ENCODE measurements around the gene VIPR2. TPM values are rescaled to one million over a fixed set of nuclear protein-coding genes. Genes with fewer than 3 reads are reported as not detected.
A peak's percentile ranks its signal among the peaks of the same experiment; 100 is the strongest.

VIPR2 gene
- total RNA-seq, 1 donor from 2014 or later: not detected

- Mint-ChIP-seq H3K9me3 (ENCODE audit: unreplicated experiment) (peaks cover 3% of the 10 kb centered on the region), H3K4me1 (ENCODE audit: low read depth, unreplicated experiment) (no peaks in the 10 kb centered on the region), H3K27me3 (ENCODE audit: unreplicated experiment) (no peaks in the 10 kb centered on the region), H3K4me3 (ENCODE audit: unreplicated experiment) (no peak overlapping the region), H3K36me3 (ENCODE audit: unreplicated experiment) (peaks cover 4% of the 10 kb centered on the region), H3K27ac (ENCODE audit: unreplicated experiment) (no peak overlapping the region)
- TF ChIP-seq, protein P1, sequence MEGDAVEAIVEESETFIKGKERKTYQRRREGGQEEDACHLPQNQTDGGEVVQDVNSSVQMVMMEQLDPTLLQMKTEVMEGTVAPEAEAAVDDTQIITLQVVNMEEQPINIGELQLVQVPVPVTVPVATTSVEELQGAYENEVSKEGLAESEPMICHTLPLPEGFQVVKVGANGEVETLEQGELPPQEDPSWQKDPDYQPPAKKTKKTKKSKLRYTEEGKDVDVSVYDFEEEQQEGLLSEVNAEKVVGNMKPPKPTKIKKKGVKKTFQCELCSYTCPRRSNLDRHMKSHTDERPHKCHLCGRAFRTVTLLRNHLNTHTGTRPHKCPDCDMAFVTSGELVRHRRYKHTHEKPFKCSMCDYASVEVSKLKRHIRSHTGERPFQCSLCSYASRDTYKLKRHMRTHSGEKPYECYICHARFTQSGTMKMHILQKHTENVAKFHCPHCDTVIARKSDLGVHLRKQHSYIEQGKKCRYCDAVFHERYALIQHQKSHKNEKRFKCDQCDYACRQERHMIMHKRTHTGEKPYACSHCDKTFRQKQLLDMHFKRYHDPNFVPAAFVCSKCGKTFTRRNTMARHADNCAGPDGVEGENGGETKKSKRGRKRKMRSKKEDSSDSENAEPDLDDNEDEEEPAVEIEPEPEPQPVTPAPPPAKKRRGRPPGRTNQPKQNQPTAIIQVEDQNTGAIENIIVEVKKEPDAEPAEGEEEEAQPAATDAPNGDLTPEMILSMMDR (IDR thresholded peaks at IDR 0.05; ENCODE audit: partially characterized antibody, unreplicated experiment): no peak
- peak; percentile 4 for DNase-seq
Observed at GRCh38 chr7:159038066-159038465, 106.6 kb downstream of the VIPR2 start.

- Mint-ChIP-seq H3K27ac (ENCODE audit: unreplicated experiment) (no peak overlapping the region), H3K27me3 (ENCODE audit: unreplicated experiment) (no peaks in the 10 kb centered on the region), H3K4me1 (ENCODE audit: low read depth, unreplicated experiment) (no peaks in the 10 kb centered on the region), H3K9me3 (ENCODE audit: unreplicated experiment) (peaks cover 3% of the 10 kb centered on the region), H3K4me3 (ENCODE audit: unreplicated experiment) (no peak overlapping the region), H3K36me3 (ENCODE audit: unreplicated experiment) (peaks cover under 1% of the 10 kb centered on the region)
- TF ChIP-seq, protein P1 (IDR thresholded peaks at IDR 0.05; ENCODE audit: partially characterized antibody, unreplicated experiment): no peak
- DNase-seq: no peak
Observed at GRCh38 chr7:159036916-159037605, 107.6 kb downstream of the VIPR2 start.

DNA sequence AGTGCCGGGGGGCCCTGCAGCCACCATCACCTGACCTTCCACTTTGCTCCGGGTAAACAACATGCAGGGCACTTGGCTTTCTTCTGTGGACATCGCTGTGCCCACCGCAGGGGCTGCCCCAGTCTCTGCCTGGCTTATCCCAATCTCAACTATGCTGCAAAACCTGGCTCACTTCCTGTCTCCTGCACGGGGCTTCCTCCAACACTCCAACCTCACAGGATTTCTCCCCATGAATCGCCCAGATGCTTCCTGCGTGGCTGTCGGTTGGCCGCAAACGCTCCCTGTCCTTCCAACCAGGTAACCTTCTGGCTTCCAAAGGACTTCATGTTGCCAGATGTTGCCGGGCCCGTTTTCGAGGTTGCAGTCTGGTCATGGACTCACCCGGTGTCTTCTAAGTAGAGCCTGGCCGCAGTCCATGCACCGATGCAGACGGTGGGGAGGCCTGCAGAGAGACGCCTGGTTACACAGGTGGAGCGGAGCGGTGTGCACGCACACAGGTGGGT is 109.0 kb downstream of the VIPR2 start:
- Mint-ChIP-seq H3K9me3 (ENCODE audit: unreplicated experiment) (peaks cover 3% of the 10 kb centered on the region), H3K4me1 (ENCODE audit: low read depth, unreplicated experiment) (no peaks in the 10 kb centered on the region), H3K4me3 (ENCODE audit: unreplicated experiment) (no peak overlapping the region), H3K27me3 (ENCODE audit: unreplicated experiment) (no peaks in the 10 kb centered on the region), H3K27ac (ENCODE audit: unreplicated experiment) (no peak overlapping the region), H3K36me3 (ENCODE audit: unreplicated experiment) (no peaks in the 10 kb centered on the region)
- DNase-seq: no peak
- TF ChIP-seq, protein P1 (IDR thresholded peaks at IDR 0.05; ENCODE audit: partially characterized antibody, unreplicated experiment): no peak

DNA sequence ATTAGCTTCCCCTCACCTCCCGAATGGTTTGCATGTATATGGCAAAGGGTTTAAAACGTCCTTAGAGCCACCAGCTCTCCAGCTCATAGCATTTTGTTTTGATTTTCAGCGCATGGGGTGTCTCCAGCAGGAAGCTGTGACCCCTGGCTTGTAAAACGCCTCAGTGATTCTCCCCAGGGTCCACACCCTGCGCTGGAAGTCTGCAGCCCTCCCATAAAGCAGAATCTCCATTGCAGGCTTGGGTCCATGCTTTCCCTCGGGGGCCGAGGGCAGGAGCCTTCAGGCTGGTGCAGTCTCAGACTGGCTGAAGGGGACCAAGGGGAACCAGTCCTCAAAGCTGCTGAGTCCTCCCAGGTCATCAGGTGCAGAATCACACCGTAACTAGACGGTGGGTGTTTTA is 109.7 kb downstream of the VIPR2 start:
- no peak overlapping the region for H3K4me3 Mint-ChIP-seq (ENCODE audit: unreplicated experiment)
- H3K36me3 Mint-ChIP-seq (ENCODE audit: unreplicated experiment): no peaks in the 10 kb centered on the region
- DNase-seq: no peak
- H3K27me3 Mint-ChIP-seq (ENCODE audit: unreplicated experiment): no peaks in the 10 kb centered on the region
- H3K9me3 Mint-ChIP-seq (ENCODE audit: unreplicated experiment): peaks cover 3% of the 10 kb centered on the region
- H3K4me1 Mint-ChIP-seq (ENCODE audit: low read depth, unreplicated experiment): no peaks in the 10 kb centered on the region
- TF ChIP-seq, protein P1 (IDR thresholded peaks at IDR 0.05; ENCODE audit: partially characterized antibody, unreplicated experiment): no peak
- H3K27ac Mint-ChIP-seq (ENCODE audit: unreplicated experiment): no peak overlapping the region

DNA sequence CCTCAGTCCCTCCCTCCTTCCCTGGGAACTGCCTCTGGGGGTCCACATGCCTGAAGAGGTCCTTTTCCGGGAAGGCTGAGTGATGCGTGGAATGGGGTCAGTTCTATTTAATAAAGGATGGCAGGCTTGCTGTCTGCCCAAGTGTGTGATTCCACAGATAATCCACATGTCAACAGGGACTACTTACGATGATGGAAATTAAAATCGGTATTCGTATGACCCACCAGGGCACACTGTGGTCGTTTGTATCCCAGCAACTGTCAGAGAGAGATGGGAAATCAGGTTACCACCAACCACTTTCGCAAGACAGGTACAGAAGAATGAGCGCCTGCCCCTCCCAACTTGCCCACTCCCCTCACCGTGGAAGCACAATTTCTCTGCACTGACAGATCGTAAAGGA is 110.3 kb downstream of the VIPR2 start:
- no peak for DNase-seq
- Mint-ChIP-seq H3K27me3 (ENCODE audit: unreplicated experiment) (no peaks in the 10 kb centered on the region), H3K36me3 (ENCODE audit: unreplicated experiment) (no peaks in the 10 kb centered on the region), H3K9me3 (ENCODE audit: unreplicated experiment) (peaks cover 3% of the 10 kb centered on the region), H3K4me1 (ENCODE audit: low read depth, unreplicated experiment) (no peaks in the 10 kb centered on the region), H3K4me3 (ENCODE audit: unreplicated experiment) (no peak overlapping the region), H3K27ac (ENCODE audit: unreplicated experiment) (no peak overlapping the region)
- TF ChIP-seq, protein P1 (IDR thresholded peaks at IDR 0.05; ENCODE audit: partially characterized antibody, unreplicated experiment): no peak
